SK-N-SH treated with all-trans-retinoic acid at 6 μM for 48 hours (cell line): ENCODE measurements around the gene PRDM8.

Experiments used
- ATAC-seq: fragments of 200-7000 bp; cut with Tn5 transposase; 3 replicates; pipeline ENCODE4 v1.9.1; 2020; ENCODE audit warnings: mild to moderate bottlenecking, moderate library complexity
- ARNTL ChIP-seq: fragments of 450-650 bp; formaldehyde crosslinking; IDR thresholded peaks from 2 replicates; pipeline ENCODE4 v1.5.0; 2020; ENCODE audit warnings: low read depth, mild to moderate bottlenecking, moderate library complexity, borderline replicate concordance
- BACH2 ChIP-seq: fragments of 250-450 bp; sonication (Bioruptor Pico); IDR thresholded peaks from 2 replicates; pipeline ENCODE4 v1.9.0; 2021; ENCODE audit warnings: mild to moderate bottlenecking, borderline replicate concordance
- GLIS3 ChIP-seq: fragments of 250-450 bp; sonication (Bioruptor Pico); IDR thresholded peaks from 2 replicates; pipeline ENCODE4 v1.5.0; 2020; ENCODE audit warnings: mild to moderate bottlenecking, moderate library complexity
- ISL1 ChIP-seq: fragments of 250-450 bp; sonication (Bioruptor Pico); IDR thresholded peaks from 2 replicates; pipeline ENCODE4 v2.1.2; 2022; ENCODE audit warnings: mild to moderate bottlenecking, moderate library complexity
- OSR1 ChIP-seq: fragments of 250-450 bp; sonication (Bioruptor Pico); IDR thresholded peaks from 2 replicates; pipeline ENCODE4 v1.8.0; 2022; ENCODE audit warnings: moderate library complexity, mild to moderate bottlenecking, inconsistent platforms
- PPARA ChIP-seq: fragments of 250-450 bp; sonication (Bioruptor Pico); IDR thresholded peaks from 2 replicates; pipeline ENCODE4 v1.5.0; 2020; ENCODE audit warnings: mild to moderate bottlenecking, borderline replicate concordance
- RARB ChIP-seq: fragments of 250-450 bp; sonication (Bioruptor Pico); IDR thresholded peaks from 2 replicates; pipeline ENCODE4 v1.8.0; 2021; ENCODE audit warnings: mild to moderate bottlenecking, moderate library complexity
- SNAI2 ChIP-seq: fragments of 250-450 bp; sonication (Bioruptor Pico); IDR thresholded peaks from 2 replicates; pipeline ENCODE4 v1.5.0; 2020; ENCODE audit warnings: mild to moderate bottlenecking, moderate library complexity
- TOX ChIP-seq: fragments of 250-450 bp; sonication (Bioruptor Pico); IDR thresholded peaks from 2 replicates; pipeline ENCODE4 v1.8.0; 2021; ENCODE audit warnings: mild to moderate bottlenecking, moderate library complexity, borderline replicate concordance
- ZC3H10 ChIP-seq: fragments of 250-450 bp; sonication (Bioruptor Pico); IDR thresholded peaks from 2 replicates; pipeline ENCODE4 v1.5.1; 2021; ENCODE audit warnings: mild to moderate bottlenecking, moderate library complexity
- ZFP3 ChIP-seq: fragments of 250-450 bp; sonication (Bioruptor Pico); IDR thresholded peaks from 2 replicates; pipeline ENCODE4 v1.5.0; 2020; ENCODE audit warnings: mild to moderate bottlenecking, moderate library complexity
- ZFP30 ChIP-seq: fragments of 450-650 bp; formaldehyde crosslinking; IDR thresholded peaks from 2 replicates; pipeline ENCODE4 v1.5.0; 2022; ENCODE audit warnings: mild to moderate bottlenecking, moderate library complexity
- ZNF565 ChIP-seq: fragments of 450-650 bp; formaldehyde crosslinking; conservative IDR thresholded peaks from 2 replicates; pipeline ENCODE4 v1.5.0; 2020; ENCODE audit warnings: low read depth, mild to moderate bottlenecking, moderate library complexity
- ZNF70 ChIP-seq: fragments of 450-650 bp; formaldehyde crosslinking; IDR thresholded peaks from 2 replicates; pipeline ENCODE4 v1.5.0; 2020; ENCODE audit warnings: mild to moderate bottlenecking, moderate library complexity
- ZNF8 ChIP-seq: fragments of 450-650 bp; formaldehyde crosslinking; IDR thresholded peaks from 2 replicates; pipeline ENCODE4 v1.5.0; 2020; ENCODE audit warnings: mild to moderate bottlenecking, moderate library complexity
- TF ChIP-seq, protein P1 (sequence below): fragments of 250-450 bp; sonication (Bioruptor Pico); IDR thresholded peaks from 2 replicates; pipeline ENCODE4 v1.8.0; 2021; ENCODE audit warnings: low read depth, mild to moderate bottlenecking, moderate library complexity, borderline replicate concordance
- TF ChIP-seq, protein P2 (sequence below): fragments of 250-450 bp; sonication (Bioruptor Pico); IDR thresholded peaks from 2 replicates; pipeline ENCODE4 v1.5.1; 2021; ENCODE audit warnings: mild to moderate bottlenecking, moderate library complexity
- TF ChIP-seq, protein P3 (sequence below): fragments of 250-450 bp; sonication (Bioruptor Pico); IDR thresholded peaks from 2 replicates; pipeline ENCODE4 v1.5.1; 2020; ENCODE audit warnings: low read depth, mild to moderate bottlenecking, moderate library complexity
- TF ChIP-seq, protein P4 (sequence below): fragments of 250-450 bp; sonication (Bioruptor Pico); IDR thresholded peaks from 2 replicates; pipeline ENCODE4 v1.8.0; 2020; ENCODE audit warnings: mild to moderate bottlenecking, moderate library complexity, borderline replicate concordance
- TF ChIP-seq, protein P5 (sequence below): fragments of 250-450 bp; sonication (Bioruptor Pico); IDR thresholded peaks from 2 replicates; pipeline ENCODE4 v1.5.0; 2020; ENCODE audit warnings: mild to moderate bottlenecking, moderate library complexity

PRDM8 gene

DNA sequence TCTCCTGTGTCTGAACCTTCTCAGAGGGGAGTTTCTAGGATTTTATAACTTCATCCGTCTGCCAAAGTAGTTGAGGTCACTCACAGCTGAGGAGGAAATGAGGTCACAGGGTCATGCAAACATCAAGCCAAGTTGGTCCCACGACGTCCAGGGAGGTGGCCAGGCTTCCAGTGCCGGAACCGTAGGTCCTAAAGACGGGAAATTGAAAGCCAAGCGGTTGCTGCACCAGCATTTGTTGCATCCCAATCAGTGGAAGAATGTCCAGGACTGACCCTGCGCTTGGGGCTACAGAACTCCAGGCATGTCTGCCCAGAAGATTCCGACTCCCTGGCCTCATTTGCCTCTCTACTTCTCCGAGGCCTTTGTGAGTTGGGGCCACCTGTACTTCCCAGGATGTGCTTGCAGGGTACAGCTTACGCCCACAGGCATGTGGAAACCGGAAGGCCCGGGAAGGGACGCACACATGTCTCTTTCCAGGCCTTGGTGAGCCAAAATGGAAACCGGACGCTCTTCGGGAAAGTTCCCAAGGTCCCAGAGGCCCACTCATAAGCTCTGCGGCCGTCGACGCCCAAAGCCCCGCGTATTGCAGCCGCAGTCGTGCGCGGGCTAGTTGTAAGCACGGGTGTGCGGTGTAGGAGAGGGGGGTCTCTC, 9.3 kb downstream of the PRDM8 start:
- TF ChIP-seq OSR1 (CRISPR knock-in tag) (no peak), ARNTL (CRISPR knock-in tag) (no peak), RARB (CRISPR knock-in tag) (no peak), ZNF70 (CRISPR knock-in tag) (no peak), ZNF8 (no peak), PPARA (CRISPR knock-in tag) (no peak), GLIS3 (CRISPR knock-in tag) (no peak), ISL1 (CRISPR knock-in tag) (no peak), ZC3H10 (no peak)
- TF ChIP-seq, protein P1, sequence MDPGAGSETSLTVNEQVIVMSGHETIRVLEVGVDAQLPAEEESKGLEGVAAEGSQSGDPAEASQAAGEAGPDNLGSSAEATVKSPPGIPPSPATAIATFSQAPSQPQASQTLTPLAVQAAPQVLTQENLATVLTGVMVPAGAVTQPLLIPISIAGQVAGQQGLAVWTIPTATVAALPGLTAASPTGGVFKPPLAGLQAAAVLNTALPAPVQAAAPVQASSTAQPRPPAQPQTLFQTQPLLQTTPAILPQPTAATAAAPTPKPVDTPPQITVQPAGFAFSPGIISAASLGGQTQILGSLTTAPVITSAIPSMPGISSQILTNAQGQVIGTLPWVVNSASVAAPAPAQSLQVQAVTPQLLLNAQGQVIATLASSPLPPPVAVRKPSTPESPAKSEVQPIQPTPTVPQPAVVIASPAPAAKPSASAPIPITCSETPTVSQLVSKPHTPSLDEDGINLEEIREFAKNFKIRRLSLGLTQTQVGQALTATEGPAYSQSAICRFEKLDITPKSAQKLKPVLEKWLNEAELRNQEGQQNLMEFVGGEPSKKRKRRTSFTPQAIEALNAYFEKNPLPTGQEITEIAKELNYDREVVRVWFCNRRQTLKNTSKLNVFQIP (CRISPR knock-in tag), result no peak
- TF ChIP-seq, protein P2, sequence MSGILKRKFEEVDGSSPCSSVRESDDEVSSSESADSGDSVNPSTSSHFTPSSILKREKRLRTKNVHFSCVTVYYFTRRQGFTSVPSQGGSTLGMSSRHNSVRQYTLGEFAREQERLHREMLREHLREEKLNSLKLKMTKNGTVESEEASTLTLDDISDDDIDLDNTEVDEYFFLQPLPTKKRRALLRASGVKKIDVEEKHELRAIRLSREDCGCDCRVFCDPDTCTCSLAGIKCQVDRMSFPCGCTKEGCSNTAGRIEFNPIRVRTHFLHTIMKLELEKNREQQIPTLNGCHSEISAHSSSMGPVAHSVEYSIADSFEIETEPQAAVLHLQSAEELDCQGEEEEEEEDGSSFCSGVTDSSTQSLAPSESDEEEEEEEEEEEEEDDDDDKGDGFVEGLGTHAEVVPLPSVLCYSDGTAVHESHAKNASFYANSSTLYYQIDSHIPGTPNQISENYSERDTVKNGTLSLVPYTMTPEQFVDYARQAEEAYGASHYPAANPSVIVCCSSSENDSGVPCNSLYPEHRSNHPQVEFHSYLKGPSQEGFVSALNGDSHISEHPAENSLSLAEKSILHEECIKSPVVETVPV (CRISPR knock-in tag), result no peak
- no peak for ATAC-seq

DNA sequence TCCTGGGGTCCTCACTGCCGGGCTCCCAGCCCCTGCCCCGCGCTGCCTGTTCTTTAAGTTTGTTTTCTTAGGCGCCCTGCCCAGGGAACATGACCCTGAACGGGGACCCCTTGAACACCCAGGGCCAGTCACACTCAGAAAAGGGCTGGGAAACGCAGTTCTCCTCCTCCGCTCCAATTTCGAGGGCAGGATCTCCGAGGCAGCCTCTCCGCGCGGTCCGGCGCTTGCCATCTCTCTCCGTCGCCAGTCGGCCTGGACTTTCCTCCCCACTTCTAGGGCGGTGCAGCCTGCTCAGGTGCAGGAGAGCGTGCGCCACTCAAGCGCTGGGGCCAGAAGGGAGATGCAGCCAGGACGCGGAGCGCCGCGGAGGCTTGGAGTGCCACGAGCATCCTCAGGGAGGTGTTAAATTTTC, 9.9 kb downstream of the PRDM8 start:
- TF ChIP-seq TOX (CRISPR knock-in tag) (no peak), ZFP3 (no peak), ZFP30 (CRISPR knock-in tag) (no peak), ZNF70 (CRISPR knock-in tag) (no peak), SNAI2 (CRISPR knock-in tag) (no peak), ZNF565 (CRISPR knock-in tag) (no peak)
- TF ChIP-seq, protein P3, sequence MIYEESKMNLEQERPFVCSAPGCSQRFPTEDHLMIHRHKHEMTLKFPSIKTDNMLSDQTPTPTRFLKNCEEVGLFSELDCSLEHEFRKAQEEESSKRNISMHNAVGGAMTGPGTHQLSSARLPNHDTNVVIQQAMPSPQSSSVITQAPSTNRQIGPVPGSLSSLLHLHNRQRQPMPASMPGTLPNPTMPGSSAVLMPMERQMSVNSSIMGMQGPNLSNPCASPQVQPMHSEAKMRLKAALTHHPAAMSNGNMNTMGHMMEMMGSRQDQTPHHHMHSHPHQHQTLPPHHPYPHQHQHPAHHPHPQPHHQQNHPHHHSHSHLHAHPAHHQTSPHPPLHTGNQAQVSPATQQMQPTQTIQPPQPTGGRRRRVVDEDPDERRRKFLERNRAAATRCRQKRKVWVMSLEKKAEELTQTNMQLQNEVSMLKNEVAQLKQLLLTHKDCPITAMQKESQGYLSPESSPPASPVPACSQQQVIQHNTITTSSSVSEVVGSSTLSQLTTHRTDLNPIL (CRISPR knock-in tag), result no peak
- TF ChIP-seq, all 23 proteins: peak for 0
- no peak for ATAC-seq

DNA sequence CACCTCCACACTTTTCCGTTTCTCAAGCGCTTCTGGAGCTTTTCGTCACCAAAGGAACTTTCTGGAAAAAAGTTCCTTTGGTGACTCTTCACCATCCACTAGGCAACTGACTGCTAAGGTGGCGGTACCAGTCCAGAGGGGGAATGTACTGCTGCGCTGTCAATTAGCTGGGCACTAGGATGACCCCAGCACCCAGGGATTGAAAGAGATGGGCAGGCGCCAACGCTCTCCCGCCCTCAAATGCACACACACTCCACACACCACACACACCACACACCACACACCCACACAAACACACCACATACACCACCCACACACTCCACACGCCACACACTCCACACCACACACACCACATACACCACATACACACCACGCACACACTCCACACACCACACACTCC, 10.4 kb downstream of the PRDM8 start:
- no peak for TF ChIP-seq ARNTL (CRISPR knock-in tag)
- no peak for TF ChIP-seq ZNF8
- no peak for TF ChIP-seq PPARA (CRISPR knock-in tag)
- no peak for TF ChIP-seq ISL1 (CRISPR knock-in tag)
- TF ChIP-seq, protein P1 (CRISPR knock-in tag), result no peak
- TF ChIP-seq BACH2, result no peak
- TF ChIP-seq TOX (CRISPR knock-in tag), result no peak
- no peak for TF ChIP-seq ZFP3
- TF ChIP-seq ZNF70 (CRISPR knock-in tag), result no peak
- TF ChIP-seq GLIS3 (CRISPR knock-in tag), result no peak
- TF ChIP-seq RARB (CRISPR knock-in tag), result no peak
- TF ChIP-seq, protein P3 (CRISPR knock-in tag), result no peak
- TF ChIP-seq, protein P4, sequence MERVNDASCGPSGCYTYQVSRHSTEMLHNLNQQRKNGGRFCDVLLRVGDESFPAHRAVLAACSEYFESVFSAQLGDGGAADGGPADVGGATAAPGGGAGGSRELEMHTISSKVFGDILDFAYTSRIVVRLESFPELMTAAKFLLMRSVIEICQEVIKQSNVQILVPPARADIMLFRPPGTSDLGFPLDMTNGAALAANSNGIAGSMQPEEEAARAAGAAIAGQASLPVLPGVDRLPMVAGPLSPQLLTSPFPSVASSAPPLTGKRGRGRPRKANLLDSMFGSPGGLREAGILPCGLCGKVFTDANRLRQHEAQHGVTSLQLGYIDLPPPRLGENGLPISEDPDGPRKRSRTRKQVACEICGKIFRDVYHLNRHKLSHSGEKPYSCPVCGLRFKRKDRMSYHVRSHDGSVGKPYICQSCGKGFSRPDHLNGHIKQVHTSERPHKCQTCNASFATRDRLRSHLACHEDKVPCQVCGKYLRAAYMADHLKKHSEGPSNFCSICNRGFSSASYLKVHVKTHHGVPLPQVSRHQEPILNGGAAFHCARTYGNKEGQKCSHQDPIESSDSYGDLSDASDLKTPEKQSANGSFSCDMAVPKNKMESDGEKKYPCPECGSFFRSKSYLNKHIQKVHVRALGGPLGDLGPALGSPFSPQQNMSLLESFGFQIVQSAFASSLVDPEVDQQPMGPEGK (CRISPR knock-in tag), result no peak
- TF ChIP-seq OSR1 (CRISPR knock-in tag), result no peak
- TF ChIP-seq, protein P5, sequence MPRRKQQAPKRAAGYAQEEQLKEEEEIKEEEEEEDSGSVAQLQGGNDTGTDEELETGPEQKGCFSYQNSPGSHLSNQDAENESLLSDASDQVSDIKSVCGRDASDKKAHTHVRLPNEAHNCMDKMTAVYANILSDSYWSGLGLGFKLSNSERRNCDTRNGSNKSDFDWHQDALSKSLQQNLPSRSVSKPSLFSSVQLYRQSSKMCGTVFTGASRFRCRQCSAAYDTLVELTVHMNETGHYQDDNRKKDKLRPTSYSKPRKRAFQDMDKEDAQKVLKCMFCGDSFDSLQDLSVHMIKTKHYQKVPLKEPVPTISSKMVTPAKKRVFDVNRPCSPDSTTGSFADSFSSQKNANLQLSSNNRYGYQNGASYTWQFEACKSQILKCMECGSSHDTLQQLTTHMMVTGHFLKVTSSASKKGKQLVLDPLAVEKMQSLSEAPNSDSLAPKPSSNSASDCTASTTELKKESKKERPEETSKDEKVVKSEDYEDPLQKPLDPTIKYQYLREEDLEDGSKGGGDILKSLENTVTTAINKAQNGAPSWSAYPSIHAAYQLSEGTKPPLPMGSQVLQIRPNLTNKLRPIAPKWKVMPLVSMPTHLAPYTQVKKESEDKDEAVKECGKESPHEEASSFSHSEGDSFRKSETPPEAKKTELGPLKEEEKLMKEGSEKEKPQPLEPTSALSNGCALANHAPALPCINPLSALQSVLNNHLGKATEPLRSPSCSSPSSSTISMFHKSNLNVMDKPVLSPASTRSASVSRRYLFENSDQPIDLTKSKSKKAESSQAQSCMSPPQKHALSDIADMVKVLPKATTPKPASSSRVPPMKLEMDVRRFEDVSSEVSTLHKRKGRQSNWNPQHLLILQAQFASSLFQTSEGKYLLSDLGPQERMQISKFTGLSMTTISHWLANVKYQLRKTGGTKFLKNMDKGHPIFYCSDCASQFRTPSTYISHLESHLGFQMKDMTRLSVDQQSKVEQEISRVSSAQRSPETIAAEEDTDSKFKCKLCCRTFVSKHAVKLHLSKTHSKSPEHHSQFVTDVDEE (CRISPR knock-in tag), result no peak
- TF ChIP-seq ZNF565 (CRISPR knock-in tag), result no peak
- TF ChIP-seq, protein P2 (CRISPR knock-in tag), result no peak
- no peak for ATAC-seq
